Activated gamma-delta T cell treated with anti-CD3 and anti-CD28 coated beads, Interleukin-2, amount 50 U/mL, for 16 hours (primary cell): ENCODE results near the gene FGF23.

ENCODE experiments used
- DNase-seq: peaks from one replicate; pipeline ENCODE4 v3.0.0-alpha.2; 2020; ENCODE audit warnings: low read depth

Gene FGF23

DNA sequence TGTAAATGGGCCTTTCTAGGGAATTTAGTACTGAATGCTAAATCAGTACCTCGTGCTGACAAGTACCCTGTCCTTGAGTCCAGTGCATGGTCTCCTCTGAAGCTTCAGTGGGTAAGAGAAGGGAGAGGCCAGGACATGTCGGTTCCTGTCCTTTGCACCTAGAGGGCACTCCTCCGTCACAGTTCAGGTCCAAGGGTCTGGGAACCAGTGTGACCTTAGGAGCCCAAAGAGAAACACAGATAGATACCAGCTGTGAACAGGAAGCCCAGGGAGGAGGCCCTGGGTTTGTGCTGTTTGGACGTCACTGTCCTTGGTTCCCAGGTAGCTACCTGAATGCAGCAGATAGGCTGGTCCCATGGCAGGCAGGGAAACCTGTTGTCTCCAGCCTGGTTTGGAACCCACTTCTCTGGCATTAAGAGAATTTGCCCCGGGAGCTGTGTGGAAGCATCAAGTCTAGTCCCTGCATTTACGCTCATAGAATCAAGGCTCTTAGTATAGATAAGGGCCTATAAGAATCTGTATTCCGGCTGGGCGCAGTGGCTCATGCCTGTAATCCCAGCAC, 3.9 kb upstream of the FGF23 start:
- DNase-seq: no peak

DNA sequence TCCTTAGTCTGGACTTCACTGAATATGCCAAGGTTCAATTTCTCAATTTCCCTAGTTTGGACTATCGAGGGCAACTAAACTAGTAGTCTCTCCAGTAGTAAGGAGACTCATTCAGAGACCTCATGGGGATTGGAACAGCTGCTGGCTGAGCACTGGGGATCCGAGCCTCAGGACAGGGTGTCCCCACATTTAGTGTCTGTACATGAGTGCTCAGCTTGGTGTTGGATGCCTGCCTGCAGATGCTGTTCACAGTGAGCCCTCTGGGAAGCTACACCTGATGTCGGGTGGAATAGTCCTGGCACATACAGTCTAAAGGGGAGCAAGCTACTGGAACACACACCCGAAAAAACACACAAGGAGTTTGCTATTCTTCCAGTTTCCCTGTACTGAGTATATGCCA, 820 bp upstream of the FGF23 start:
- no peak for DNase-seq

DNA sequence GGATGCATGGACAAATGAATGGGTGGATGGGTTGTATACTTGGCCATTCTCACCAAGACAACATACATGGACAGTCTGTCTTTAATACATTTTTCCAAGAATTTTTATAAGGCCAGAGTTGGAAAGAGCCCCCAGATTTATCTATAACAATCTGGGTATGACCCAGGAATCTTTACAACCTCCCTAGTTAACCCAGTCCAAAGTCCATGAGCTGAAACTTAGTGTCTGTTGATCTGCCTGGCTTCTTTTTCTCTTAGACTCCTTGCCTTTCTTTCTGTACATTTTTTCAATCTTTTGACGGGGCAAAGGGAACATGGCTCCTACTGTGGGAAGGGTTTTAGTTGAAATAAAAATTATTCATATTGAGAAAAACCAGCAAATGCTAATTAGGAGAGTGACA, 740 bp downstream of the FGF23 start:
- no peak for DNase-seq

DNA sequence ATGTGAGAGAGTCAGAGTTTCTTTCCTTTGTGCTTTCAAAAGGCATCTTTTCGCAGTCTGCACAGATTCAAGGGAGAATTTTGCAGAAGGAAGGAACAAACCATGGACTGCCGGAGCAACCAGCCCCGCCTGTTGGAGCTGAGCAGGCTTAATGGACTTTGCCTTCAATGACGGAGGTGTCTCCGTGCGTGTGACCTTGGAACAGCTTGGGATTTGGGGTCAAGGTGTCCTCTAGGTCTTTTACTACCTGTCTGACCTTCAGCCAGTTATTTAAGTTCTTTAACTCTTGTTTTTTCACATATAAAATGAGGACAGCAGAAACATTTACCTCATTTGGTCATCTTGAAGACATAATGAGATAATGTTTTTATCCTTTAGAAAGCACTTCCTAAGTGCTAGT, 4.1 kb downstream of the FGF23 start:
- no peak for DNase-seq

DNA sequence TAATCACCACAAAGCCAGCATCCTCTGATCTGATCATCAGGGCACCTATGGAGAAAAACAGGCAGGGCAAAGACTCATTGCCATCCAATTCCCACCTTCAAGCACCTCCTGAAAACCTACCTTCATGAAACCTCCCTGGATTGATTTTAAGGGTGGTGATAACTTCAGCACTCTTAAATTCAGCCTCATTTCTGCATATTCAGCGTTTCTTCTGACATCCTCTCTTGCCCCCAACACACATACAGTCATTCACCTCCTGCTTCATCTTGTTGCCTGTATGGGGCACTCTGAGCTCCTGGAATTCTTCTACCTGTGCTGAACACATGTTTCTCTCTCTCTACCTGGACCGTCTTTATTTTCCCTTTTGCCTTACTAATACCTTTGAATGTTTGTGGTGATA, 6.9 kb downstream of the FGF23 start:
- DNase-seq: no peak

DNA sequence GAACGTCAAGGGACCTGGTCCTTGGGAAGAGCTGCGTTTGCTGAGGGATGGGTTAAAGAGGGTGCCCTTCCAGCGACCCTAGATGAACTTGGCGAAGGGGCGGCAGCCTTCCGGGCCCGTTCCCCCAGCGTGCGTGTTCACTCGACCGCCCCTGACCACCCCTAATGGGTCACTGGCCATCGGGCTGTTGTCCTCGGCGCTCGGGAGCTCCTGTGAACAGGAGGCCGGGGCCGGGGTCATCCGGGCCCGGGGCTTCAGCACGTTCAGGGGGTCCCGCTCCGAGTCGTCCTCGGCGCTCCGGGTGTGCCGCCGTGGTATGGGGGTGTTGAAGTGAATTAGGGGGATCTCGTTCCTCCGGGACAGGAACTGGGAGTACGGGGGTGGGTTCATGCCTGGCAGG, 9.2 kb downstream of the FGF23 start:
- no peak for DNase-seq

DNA sequence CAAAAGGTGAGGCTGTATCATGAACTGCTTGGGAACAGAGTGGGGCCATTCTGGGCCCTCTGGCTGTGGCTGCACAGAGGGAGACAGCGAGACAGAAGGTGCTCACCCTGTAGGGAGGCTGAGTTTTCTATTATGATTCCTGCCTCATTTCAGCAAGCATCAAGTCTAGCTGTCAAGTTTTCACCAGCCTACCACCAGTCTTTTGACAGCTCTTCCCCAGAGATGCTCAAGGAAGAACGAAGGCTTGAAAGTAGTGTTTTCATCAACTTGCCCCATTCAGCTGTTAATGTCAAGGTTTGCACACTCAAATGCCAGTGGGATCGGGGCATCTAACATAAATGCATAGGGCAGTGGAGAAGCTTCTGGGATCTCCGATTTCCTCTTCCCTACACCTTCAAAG, 10.0 kb downstream of the FGF23 start:
- DNase-seq: no peak

DNA sequence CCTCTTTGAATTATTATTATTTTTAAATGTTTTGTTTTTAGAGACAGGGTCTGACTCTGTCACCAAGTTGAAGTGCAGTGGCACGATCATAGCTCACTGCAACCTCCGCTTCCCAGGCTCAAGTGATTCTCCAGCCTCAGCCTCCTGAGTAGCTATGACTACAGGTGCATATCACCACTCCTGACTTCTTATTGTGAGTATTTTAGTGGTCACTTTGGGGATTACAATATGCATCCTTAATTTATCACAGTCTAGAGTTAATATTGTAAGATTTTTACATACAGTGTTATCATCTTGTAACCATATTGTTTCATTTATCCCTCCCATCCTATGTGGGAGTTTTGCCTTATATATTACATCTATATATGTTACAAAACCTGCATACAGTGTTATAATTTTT, 13.4 kb downstream of the FGF23 start:
- DNase-seq: no peak

DNA sequence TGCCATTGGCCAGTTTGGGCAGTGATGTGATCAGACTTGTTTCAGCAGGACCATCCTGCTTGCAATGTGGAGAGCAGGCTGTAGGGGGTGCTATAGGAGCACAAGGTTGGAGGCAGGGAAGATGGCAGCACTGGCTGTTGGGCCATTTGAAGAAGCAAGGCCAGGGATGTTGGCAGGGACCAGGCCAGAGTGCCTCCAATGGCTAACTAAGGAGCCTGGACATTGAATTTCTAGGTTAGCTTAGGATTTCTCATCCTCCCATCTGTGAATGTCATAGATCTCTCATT, 23.5 kb downstream of the FGF23 start:
- DNase-seq: peak; percentile 25

DNA sequence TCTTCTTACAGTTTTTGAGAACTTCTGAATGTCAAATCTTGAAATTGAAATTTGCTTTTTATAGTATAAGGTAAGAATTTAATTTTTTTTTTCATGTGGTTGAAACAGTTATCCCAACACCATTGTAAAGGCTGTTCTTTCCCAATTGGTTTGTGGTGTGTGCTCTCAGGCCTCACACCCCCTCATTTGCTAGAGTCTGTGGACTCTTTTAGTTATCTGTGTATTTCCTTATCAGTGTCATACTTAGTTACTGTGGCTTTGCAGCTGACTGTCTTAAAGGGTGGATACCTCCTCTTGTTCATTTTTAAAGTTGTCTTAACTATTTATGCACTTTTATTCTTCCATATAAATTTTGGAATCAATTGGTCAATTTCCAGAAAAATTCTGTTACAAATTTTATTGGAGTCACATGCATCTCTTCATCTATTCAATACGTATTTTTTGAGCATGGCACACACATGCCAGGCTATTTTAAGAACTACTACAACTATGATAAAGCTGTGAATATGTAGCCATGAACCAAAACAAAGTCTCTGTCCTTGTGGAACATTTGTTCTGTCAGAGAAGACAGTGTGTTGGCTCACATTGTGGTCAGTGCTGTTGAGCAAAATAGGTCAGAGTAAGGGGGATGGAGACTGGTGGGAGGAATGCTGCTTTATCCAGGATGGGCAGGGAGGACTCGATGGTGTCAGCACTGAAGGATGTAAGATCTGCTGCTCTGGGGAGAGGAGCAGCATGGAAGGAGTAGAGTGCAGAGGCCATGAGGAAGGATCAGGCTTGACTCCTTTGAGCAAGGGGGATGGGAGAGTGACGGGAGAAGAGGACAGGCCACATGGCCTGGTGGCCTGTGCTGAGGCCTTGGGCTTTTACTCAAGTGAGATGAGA, 24.1 kb downstream of the FGF23 start:
- no peak for DNase-seq

DNA sequence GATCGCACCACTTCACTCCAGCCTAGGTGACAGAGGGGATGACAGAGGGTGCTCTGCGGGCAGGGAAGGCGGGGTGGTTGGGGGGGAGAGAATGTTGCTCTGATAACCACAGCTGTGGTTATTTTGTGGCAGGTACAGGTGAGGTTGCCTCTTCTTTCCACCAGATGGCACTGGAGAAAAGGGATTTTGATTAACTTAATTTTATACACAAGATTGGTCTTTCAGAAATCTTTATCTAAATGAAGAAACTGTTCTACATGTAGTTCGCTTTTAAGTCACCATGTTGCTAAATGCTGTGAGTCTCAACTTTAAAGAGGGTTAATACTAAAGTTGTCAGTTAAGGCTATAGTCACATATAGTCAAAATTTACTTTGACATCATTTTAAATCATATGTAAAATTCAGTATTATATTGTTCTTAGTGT, 25.7 kb downstream of the FGF23 start:
- peak; percentile 38 for DNase-seq

DNA sequence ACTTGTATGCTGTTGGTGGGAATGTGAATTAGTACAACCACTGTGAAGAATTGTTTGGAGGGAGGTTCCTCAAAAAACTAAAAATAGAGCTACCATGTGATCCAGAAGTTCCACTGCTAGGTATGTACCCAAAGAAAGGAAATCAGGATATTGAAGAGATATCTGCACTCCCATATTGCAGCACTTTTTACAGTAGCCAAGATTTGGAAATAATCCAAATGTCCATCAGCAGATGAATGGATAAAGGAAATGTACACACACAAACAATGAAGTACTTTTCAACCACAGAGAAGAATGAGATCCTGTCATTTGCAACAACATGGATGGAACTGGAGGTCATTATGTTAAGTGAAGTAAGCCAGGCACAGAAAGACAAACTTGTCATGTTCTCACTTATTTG, 32.6 kb downstream of the FGF23 start:
- DNase-seq: no peak

DNA sequence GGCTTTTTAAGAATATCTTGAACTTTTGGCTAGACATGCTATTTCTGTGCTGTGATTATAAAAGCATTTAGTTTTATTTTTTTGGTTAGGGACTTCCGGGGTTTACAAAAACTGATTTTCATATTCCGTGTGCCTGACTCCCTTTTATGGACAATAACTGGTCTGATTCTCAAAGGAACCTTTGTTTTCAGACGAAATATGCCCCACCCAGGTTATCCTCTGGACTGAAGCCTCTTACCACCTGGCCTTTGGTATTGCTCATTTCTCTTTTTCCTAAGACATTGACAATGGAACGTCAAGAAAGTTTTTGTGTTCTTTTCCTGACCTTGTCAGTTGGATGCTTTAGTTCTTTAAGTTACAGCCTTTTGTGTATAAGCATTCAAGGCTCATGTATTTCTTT, 47.7 kb downstream of the FGF23 start:
- DNase-seq: no peak

DNA sequence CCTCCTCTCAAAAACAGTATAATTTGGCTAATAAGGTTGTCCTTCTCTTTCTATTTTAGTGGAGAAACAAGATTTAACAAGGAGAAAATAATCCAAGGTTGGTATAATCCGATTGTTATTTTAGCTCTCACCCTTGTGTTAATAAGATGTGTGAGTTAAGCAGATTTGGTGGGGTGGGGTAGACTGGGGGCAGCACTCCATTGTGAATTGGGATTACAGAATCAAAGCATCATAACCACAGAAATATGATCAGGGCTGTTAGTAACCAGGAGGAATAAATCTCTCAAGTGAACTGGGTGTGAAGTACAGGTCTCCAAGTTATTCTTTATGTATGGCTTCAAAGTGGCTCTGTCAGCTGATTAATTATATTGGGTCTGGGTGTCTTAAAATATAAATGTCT, 48.3 kb downstream of the FGF23 start:
- no peak for DNase-seq

DNA sequence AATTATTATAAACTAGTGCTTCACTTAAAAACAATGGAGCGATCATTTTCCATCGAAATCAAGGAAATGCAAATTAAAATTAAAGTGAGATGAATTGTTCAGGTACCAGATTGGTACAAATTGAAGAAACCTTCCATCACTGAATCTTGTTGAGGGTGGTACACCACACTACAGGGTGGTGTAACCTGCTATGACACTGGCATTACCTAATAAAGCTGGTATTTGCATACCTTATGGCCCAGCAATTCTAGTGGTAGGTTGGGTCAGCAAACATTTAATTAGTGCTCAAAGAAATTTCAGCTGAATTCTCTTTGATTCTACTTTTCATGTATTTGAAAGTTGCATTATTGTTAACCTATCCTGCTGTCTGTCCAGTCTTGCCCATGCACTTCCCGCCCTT, 49.3 kb downstream of the FGF23 start:
- no peak for DNase-seq

DNA sequence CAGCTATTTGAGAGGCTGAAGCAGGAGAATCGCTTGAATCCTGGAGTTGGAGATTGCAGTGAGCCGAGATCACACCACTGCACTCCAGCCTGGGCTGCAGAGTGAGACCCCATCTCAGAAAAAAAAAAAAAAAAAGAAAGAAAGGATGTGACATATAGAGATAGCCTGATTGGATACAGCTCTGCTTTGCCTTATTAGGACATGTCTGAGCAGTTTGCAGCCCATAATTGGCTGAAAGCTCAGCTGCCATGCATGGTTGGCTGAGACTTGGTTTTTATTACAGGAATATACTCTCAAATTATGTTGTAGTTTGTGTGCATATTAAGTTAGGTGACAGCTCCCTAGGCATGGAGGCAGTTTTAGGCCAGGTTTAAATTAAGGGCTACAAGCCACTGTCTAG, 52.2 kb downstream of the FGF23 start:
- no peak for DNase-seq

DNA sequence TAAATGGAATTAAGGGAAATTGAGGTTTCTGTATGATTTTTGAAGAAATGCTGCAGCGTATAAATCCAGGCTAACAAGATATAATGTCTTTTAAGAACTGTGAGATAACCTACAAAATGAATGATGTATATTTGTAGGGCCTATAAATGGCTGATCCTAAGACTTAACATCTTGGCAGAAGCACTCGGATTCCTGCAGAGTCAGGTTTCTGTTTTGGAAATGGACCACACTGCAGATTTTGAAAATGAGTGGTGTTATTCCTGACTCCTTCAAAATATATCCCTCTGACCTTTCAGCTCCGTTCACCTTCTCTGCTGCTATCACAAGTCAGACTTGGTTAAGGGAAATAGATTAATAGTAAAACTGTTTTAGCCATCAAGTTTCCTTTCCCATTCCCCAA, 53.5 kb downstream of the FGF23 start:
- DNase-seq: no peak

DNA sequence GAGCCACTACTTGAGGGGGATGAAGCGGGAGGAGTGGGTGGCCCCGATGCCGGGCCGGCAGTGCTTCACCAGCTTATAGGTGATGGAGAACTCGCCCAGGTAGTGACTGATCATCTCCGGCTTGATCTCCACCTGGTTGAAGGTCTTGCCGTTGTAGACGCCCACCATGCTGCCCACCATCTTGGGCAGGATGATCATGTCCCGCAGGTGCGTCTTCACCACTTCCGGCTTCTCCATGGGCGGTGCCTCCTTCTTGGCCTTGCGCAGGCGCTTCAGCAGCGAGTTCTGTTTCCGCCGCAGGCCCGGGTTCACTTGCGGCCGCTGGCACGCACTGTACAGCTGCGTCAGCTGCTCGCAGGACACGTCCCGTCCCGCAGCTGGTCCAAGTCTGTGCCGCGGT, 55.1 kb downstream of the FGF23 start:
- no peak for DNase-seq

DNA sequence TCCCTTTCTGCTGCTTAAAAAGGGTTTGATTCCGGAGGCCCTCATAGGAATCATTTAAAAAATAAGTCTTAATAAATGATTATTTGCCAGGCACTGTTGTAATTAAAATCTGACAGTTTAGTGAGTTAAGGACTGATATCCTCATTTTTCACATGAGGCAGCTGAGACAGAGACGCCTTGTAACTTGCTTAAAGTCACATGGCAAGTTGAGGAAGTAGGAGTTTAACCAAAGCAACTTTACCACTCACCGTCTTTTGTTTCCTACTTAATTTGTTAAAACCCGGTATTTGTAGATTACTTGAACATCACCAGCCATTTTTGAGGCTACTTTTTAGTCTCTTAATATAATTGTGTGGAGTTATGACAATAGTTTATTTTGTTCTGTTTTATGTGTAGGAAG, 56.1 kb downstream of the FGF23 start:
- DNase-seq: no peak

DNA sequence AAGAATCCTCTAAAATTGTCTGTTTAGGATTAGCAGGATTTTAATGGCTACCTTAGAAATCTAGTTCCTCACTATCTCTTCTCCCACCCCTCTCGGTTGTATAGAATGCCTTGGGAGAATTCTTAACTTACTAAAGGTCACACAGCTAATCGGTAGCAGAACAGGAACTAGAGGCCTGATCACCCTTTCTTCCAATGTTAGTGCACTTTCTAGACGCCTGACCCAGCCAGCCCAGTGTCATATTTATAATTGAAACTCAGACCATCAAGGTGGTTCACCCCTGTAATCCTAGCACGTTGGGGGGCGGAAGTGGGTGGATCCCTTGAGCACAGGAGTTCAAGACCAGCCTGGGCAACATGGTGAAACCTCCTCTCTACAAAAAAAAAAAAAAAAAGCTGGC, 56.8 kb downstream of the FGF23 start:
- DNase-seq: no peak

DNA sequence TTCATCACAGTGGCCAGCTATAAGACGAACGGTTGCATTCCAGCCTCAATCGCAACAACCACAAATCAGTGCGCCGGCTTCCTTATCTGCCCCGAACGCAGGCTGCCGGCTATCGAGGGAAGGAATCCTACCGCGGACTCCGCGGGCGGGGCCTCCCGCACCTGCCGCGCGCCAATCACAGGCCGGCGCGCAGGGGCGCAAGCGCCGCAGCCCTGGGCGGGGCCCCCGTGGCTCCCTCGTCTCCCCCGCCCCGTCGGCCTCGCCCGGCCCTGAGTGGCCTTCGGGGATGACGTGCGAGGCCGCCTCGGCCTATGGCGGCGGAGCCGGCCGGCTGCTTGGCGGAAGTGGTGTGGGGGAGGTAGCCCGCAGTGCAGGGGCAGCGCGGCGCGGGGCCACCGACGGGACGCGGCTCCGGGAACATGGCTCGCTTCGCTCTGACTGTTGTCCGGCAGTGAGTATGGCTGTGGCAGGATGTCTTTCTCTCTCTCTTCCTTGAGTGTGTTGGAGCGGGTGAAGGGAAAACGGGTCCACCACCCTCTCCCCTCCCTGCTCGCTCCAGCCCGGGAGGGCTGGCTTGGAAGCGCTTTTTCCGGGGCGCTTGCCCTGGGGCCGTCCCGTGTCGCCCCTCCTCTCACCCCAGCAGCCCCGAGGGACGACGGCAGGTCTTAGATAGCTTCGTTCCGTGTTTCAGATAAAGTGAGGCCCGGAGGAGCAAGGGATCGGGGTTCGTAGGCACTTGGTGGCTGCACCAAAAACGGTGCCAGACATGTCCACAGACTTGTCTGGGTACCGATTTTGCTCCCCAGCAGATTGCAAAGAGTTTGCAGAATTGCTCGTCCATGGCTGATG, 58.4 kb downstream of the FGF23 start, which contains the start of gene TIGAR:
Gene TIGAR (plus strand): TSS at position 361 of the 849 bp plus-strand sequence. CDS start 59 bp downstream, at position 420.
- peak; percentile 87 for DNase-seq

DNA sequence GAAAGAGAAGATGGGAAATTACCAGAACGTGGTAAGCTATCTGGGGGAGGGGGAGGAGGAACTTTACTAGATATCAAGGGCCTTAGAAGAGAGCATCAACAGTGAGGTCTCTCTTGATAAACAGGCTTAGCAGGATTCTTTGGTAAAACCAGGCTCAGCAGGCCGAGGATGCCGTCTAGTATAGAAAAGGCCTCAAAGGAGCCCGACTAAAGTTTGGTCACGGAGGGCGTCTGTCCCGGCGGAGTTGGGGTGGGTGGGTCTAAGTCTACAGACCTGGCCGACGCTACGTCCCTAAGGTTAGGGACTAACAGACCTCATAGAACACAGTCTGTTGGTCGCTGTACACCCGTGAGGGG, 59.0 kb downstream of the FGF23 start:
- DNase-seq: no peak
